ENCODE data around the gene PAPPA2.

GRCh38 chr1:176648556-176648955 is 185.6 kb downstream of the PAPPA2 start:
- TF ChIP-seq YY1 (IDR thresholded peaks at IDR 0.05; ENCODE audit: low read depth, low read length) (no peak), BCL11A (IDR thresholded peaks at IDR 0.05; ENCODE audit: low read depth in 2 of 2, low read length in 2 of 2) (no peak), CTCF (IDR thresholded peaks at IDR 0.05; ENCODE audit: control extremely low read depth in 1 of 3, insufficient read depth in 1 of 3, low read depth in 1 of 3, low read length in 3 of 3) (no peak), TAF1 (IDR thresholded peaks at IDR 0.05; ENCODE audit: low read depth, low read length) (no peak), KDM5A (IDR thresholded peaks at IDR 0.05; ENCODE audit: low read length) (no peak), CHD7 (IDR thresholded peaks at IDR 0.05; ENCODE audit: insufficient replicate concordance, low read length) (no peak), ZNF274 (IDR thresholded peaks at IDR 0.05; ENCODE audit: borderline replicate concordance, extremely low read depth, low read length) (no peak), SP1 (IDR thresholded peaks at IDR 0.05; ENCODE audit: low read depth, low read length) (no peak), EGR1 (IDR thresholded peaks at IDR 0.05; ENCODE audit: borderline replicate concordance, low read depth, low read length) (no peak), RFX5 (IDR thresholded peaks at IDR 0.05; ENCODE audit: borderline replicate concordance, low read depth, low read length) (no peak)
- TF ChIP-seq, protein P1, sequence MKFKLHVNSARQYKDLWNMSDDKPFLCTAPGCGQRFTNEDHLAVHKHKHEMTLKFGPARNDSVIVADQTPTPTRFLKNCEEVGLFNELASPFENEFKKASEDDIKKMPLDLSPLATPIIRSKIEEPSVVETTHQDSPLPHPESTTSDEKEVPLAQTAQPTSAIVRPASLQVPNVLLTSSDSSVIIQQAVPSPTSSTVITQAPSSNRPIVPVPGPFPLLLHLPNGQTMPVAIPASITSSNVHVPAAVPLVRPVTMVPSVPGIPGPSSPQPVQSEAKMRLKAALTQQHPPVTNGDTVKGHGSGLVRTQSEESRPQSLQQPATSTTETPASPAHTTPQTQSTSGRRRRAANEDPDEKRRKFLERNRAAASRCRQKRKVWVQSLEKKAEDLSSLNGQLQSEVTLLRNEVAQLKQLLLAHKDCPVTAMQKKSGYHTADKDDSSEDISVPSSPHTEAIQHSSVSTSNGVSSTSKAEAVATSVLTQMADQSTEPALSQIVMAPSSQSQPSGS (IDR thresholded peaks at IDR 0.05; ENCODE audit: low read length): no peak
